ENCODE results near the gene PLOD2.

GRCh38 chr3:146072824-146073223 is 88.2 kb downstream of the PLOD2 start:
- TF ChIP-seq CTCF (IDR thresholded peaks at IDR 0.05) (no peak), SIN3A (IDR thresholded peaks at IDR 0.05; ENCODE audit: borderline replicate concordance, insufficient read depth, low read depth, low read length) (no peak), POLR2AphosphoS5 (IDR thresholded peaks at IDR 0.05; ENCODE audit: low read depth, low read length) (no peak)

Measured in Panc1 (cell line).